Fibroblast of gingiva (primary cell): ENCODE data around the gene MUC5AC.
"Not testable (repeated sequence)": the region's sequence is repeated elsewhere in the genome, so short reads cannot be mapped to it uniquely, and the experiment has no call there.

Source experiments
- DNase-seq: peaks from one replicate; pipeline ENCODE4 v3.0.0-alpha.2; 2011; ENCODE audit warnings: low read depth

MUC5AC gene

DNA sequence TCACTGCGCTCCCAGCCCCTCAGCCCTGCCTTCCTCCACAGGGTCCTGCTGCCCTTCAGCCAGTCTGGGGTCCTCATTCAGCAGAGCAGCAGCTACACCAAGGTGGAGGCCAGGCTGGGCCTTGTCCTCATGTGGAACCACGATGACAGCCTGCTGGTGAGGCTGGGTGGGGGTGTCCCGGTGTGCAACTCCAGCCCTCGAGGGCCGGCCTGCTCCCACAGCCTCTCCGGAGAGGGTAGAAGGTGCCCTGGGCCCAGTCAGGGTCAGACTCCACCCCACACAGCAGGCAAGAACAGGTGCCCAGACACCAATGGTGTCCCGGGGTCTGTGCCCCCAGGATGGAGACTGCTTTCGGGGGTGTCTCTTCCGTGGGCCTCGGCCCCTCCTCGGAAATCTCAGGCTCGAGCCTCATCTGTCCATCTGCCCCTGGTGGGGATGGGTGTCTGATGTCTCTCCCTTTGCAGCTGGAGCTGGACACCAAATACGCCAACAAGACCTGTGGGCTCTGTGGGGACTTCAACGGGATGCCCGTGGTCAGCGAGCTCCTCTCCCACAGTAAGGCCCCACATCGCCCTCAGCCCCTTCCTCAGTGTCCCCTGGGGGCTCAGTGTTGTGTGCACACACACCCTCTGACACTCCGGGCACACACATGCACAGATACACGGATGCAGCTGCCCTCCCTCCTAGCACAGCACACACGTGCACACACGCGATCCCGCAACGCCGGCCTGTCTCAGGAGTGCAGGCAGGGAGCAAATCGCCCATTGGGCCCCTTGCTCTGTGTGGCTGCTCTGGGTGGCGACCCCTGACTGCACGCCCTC lies 4.9 kb downstream of the MUC5AC start:
- no peak for DNase-seq

- DNase-seq, result no peak
Observed at GRCh38 chr11:1163321-1163910, 5.7 kb downstream of the MUC5AC start.

DNA sequence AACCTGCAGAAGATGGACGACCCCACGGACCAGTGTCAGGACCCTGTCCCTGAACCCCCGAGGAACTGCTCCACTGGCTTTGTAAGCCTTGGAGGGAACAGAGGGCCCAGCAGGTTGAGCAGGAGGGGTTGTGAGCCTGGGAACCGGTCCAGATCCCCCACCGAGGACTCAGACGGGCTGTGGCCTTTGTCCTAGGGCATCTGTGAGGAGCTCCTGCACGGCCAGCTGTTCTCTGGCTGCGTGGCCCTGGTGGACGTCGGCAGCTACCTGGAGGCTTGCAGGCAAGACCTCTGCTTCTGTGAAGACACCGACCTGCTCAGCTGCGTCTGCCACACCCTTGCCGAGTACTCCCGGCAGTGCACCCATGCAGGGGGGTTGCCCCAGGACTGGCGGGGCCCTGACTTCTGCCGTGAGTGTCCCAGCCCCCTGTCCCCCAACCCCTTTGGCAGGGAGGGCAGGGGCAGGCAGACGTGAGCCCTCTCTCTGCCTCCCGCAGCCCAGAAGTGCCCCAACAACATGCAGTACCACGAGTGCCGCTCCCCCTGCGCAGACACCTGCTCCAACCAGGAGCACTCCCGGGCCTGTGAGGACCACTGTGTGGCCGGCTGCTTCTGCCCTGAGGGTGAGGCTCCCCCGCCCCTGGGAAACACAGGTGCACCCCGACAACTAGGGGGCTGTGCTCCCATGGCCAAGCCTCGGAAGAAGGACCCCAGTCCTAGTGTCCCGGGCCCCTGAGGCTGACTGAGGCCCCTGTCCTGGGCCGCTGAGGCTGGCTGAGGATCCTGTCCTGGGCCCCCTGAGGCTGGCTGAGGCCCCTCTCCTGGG lies 6.4 kb downstream of the MUC5AC start:
- DNase-seq, result no peak

GRCh38 chr11:1164779-1165255 lies 7.1 kb downstream of the MUC5AC start:
- DNase-seq, result not testable (repeated sequence)

DNA sequence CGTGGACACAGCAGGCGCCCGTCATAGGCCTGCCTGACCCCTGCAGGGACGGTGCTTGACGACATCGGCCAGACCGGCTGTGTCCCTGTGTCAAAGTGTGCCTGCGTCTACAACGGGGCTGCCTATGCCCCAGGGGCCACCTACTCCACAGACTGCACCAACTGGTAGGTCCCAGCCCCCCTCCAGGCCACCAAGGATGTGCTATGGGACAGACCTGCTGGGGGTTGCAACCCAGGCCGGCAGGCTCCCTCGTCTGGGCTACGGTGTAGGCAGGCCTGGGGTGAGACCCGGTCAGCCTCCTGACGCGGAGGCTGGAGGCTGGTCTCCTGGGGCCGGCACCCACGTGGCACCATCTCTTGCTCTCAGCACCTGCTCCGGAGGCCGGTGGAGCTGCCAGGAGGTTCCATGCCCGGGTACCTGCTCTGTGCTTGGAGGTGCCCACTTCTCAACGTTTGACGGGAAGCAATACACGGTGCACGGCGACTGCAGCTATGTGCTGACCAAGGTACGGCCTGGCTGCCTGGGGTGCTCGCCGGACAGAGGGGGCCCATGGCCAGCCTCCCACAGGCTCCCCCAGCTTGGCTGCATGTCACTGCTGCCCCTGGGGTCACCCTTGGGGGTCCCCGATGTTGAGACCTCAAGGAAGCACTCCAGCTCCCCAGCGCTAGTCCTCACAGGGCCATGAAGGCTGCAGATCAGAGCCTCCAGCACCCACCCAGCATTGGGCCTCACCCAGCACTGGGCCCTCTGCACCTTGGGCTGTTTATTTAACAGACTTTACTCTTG lies 7.7 kb downstream of the MUC5AC start:
- no peak for DNase-seq

DNA sequence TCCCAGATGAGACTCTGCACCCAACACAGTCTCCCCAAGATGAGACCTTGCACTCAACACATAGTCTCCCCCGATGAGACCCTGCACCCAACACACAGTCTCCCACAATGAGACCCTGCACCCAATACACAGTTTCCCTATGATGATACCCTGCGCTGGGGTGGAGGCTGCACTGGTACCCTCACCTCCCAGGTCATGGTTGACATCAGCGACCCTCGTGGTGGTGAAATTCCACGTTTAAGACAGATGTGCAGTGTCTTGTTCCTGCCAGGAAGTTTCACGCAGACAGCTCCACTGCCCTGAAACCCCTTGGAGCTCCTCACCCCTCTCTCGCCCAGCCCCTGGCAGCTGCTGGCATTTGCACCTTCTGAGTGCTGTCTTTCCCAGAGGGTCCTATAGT lies 9.5 kb downstream of the MUC5AC start:
- no peak for DNase-seq

DNA sequence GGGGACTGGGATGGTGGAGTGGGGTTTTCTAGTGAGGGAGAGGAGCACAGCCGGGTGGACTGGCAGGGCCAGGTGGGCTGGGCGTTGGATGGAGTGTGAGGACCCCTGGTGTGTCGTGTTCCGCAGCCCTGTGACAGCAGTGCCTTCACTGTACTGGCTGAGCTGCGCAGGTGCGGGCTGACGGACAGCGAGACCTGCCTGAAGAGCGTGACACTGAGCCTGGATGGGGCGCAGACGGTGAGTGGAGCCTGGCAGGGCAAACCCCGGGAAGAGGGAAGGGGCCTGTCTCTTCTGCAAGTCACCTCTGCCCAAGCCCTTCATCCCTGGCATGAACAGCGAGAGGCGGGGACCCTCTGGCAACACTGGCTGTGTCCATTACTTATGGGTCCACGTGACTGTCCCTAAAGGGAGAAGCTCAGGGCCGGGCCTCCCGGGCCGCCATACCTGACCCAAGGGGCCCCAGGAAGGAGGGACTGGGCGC lies 10.0 kb downstream of the MUC5AC start:
- DNase-seq, result no peak

DNA sequence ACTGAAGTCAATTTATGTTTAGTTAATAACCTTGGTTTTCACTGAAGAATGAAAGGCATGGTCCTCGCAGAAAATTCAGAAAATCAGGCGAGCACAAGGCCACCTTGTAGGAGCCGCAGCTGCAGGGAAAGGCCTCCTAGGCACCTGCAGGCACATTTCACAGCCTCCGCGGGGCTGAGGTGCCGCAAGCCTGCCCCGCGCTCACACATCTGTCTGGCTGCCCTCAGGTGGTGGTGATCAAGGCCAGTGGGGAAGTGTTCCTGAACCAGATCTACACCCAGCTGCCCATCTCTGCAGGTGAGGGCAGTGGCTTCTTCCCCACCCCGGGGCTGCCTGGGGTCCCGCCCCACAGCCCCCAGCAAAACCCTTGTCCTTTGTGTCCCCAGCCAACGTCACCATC lies 10.5 kb downstream of the MUC5AC start:
- no peak for DNase-seq

- DNase-seq, result no peak
Observed at GRCh38 chr11:1168721-1169161, 11.0 kb downstream of the MUC5AC start.

DNA sequence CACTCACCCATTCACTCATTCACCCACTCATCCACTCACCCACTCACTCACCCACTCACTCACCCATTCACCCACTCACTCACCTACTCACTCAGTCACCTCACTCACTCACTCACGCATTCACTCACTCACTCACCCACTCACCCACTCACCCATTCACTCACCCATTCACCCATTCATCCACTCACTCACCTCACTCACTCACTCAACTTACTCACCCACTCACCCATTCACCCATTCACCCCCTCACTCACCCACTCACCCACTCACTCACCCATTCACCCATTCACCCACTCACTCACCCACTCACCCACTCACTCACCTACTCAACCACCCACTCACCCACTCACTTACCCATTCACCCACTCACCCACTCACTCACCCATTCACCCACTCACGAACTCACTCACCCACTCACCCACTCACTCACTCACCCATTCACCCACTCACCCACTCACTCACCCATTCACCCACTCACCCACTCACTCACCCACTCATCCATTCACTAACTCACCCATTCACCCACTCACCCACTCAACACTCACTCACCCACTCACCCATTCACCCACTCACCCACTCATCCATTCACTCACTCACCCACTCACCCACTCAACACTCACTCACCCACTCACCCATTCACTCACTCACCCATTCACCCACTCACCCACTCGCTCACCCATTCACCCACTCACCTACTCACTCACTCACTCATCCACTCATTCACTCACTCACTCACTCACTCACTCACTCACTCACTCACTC lies 13.7 kb downstream of the MUC5AC start:
- DNase-seq, result no peak

- no peak for DNase-seq
Observed at GRCh38 chr11:1171985-1172728, 14.4 kb downstream of the MUC5AC start.

DNA sequence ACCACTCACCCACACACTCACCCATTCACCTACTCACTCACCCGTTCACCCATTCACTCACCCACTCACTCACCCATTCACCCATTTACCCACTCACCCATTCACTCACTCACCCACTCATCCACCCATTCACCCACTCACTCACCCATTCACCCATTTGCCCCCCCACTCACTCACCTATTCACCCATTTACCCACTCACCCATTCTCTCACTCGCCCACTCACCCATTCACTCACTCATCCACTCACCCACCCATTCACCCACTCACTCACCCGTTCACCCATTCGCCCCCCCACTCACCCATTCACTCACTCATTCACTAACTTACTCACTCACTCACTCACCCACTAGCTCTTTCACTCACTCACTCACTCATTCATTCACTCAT lies 15.0 kb downstream of the MUC5AC start:
- no peak for DNase-seq

DNA sequence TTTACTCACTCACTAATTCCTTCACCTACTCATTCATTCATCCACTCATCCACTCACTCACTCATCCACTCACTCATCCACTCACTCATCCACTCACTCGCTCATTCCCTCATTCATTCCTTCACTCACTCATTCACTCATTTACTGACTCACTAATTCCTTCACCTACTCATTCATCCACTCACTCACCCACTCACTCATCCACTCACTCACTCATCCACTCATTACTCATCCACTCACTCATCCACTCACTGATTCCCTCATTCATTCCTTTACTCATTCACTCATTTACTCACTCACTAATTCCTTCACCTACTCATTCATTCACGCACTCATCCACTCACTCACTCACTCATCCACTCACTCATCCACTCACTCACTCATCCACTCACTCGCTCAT lies 15.6 kb downstream of the MUC5AC start:
- not testable (repeated sequence) for DNase-seq

DNA sequence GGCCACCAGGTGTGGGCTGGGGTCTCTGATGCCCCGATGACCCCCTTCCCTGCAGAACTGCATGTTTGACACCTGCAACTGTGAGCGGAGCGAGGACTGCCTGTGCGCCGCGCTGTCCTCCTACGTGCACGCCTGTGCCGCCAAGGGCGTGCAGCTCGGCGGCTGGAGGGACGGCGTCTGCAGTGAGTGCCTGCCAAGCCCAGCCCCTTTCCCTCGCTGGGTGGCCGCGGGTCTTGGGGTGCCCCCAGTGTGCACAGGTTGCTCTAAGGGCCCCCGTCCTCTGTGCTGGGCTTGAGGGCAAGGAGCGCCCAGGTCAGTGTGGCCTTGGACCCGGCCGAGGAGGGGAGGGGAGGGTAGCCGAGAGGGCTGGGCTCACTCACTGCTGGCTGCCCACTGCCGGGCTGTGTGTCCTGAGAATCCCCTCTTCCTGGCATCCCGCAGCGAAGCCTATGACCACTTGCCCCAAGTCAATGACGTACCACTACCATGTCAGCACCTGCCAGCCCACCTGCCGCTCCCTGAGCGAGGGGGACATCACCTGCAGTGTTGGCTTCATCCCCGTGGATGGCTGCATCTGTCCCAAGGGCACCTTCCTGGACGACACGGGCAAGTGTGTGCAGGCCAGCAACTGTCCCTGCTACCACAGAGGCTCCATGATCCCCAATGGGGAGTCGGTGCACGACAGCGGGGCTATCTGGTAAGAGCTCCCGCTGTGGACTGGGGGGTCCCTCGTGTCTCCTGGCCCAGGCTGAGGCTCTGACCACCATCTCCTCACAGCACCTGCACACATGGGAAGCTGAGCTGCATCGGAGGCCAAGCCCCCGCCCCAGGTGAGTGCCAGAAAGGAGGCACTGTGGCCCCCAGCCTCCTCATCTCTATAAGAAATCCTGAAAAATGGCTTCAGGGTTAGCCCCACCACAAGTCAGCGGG lies 17.0 kb downstream of the MUC5AC start:
- DNase-seq, result no peak

GRCh38 chr11:1175461-1176223 lies 17.9 kb downstream of the MUC5AC start:
- DNase-seq, result no peak

- DNase-seq, result no peak
Observed at GRCh38 chr11:1176224-1177019, 18.7 kb downstream of the MUC5AC start.

- no peak for DNase-seq
Observed at GRCh38 chr11:1177020-1177770, 19.4 kb downstream of the MUC5AC start.
